ENCODE results near the gene GRID1.
"Not testable (repeated sequence)": the region's sequence is repeated elsewhere in the genome, so short reads cannot be mapped to it uniquely, and the experiment has no call there.

DNA sequence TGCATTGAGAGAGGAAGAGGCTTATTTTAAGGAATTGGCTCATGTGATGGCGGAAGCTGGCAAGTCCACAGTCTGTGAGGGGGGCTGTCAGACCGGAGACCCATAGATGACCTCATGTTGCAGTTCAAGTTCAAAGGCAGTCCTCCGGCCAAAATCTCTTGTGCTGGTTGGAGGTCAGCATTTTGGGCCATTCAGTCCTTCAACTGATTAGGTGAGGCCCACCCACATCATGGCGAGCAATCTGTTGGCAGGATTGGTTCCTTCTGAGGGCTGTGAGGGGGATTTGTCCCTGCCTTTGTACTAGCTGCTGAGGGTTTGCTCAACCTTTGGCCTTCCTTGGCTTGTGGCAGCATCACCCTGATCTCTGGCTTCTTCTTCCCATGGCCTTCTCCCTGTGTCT is 290.1 kb downstream of the GRID1 start:
- not testable (repeated sequence) for TF ChIP-seq NFIC (IDR thresholded peaks at IDR 0.05; ENCODE audit: borderline replicate concordance); POLR2AphosphoS5 (IDR thresholded peaks at IDR 0.05; ENCODE audit: low read depth, low read length); TAF1 (IDR thresholded peaks at IDR 0.05; ENCODE audit: borderline replicate concordance, low read depth, low read length); YY1 (IDR thresholded peaks at IDR 0.05; ENCODE audit: low read depth)
- TF ChIP-seq, protein P1, sequence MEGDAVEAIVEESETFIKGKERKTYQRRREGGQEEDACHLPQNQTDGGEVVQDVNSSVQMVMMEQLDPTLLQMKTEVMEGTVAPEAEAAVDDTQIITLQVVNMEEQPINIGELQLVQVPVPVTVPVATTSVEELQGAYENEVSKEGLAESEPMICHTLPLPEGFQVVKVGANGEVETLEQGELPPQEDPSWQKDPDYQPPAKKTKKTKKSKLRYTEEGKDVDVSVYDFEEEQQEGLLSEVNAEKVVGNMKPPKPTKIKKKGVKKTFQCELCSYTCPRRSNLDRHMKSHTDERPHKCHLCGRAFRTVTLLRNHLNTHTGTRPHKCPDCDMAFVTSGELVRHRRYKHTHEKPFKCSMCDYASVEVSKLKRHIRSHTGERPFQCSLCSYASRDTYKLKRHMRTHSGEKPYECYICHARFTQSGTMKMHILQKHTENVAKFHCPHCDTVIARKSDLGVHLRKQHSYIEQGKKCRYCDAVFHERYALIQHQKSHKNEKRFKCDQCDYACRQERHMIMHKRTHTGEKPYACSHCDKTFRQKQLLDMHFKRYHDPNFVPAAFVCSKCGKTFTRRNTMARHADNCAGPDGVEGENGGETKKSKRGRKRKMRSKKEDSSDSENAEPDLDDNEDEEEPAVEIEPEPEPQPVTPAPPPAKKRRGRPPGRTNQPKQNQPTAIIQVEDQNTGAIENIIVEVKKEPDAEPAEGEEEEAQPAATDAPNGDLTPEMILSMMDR (IDR thresholded peaks at IDR 0.05): not testable (repeated sequence)
- TF ChIP-seq, protein P2, sequence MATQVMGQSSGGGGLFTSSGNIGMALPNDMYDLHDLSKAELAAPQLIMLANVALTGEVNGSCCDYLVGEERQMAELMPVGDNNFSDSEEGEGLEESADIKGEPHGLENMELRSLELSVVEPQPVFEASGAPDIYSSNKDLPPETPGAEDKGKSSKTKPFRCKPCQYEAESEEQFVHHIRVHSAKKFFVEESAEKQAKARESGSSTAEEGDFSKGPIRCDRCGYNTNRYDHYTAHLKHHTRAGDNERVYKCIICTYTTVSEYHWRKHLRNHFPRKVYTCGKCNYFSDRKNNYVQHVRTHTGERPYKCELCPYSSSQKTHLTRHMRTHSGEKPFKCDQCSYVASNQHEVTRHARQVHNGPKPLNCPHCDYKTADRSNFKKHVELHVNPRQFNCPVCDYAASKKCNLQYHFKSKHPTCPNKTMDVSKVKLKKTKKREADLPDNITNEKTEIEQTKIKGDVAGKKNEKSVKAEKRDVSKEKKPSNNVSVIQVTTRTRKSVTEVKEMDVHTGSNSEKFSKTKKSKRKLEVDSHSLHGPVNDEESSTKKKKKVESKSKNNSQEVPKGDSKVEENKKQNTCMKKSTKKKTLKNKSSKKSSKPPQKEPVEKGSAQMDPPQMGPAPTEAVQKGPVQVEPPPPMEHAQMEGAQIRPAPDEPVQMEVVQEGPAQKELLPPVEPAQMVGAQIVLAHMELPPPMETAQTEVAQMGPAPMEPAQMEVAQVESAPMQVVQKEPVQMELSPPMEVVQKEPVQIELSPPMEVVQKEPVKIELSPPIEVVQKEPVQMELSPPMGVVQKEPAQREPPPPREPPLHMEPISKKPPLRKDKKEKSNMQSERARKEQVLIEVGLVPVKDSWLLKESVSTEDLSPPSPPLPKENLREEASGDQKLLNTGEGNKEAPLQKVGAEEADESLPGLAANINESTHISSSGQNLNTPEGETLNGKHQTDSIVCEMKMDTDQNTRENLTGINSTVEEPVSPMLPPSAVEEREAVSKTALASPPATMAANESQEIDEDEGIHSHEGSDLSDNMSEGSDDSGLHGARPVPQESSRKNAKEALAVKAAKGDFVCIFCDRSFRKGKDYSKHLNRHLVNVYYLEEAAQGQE (IDR thresholded peaks at IDR 0.05; ENCODE audit: low read depth, low read length): not testable (repeated sequence)
